ENCODE measurements around the gene PCSK6.

Gene PCSK6

DNA sequence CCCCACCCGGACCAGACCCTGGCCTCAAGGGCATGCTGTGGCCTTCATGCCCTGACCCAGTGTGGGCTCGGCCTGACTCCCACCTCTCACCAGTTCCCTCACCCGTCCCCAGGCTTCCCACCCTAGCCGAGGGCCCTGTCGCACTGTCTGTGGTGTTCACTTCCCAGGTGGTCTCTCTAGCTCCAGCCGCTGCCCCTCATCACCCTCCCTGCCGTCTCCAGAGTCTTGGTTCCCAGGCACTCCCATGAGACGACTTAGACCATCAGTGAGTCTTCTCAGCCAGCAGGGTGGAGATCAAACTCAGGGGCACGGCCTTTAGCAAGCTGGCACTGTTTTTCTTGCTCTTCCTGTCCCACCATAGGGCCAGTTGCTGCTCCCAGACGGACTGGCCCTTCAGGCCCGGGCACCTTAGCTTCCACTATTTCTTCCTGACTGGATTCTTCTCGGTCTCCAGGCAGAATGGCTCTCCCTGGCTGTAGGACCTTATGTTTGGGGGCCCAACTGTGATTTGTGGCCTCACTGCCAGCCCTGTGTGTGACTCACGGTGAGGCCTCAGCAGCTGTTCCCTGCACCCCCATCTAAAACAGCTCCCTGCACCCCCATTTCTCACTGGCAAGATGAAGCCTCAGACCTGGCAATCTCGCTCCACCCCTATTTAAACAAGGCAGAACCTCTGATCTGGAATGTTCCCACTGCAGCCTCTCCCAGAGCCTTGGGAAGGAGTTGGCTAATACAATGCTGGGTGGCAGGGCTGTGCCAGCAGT is 9.4 kb upstream of the PCSK6 start:
- no peak for DNase-seq (ENCODE audit: low read depth)

DNA sequence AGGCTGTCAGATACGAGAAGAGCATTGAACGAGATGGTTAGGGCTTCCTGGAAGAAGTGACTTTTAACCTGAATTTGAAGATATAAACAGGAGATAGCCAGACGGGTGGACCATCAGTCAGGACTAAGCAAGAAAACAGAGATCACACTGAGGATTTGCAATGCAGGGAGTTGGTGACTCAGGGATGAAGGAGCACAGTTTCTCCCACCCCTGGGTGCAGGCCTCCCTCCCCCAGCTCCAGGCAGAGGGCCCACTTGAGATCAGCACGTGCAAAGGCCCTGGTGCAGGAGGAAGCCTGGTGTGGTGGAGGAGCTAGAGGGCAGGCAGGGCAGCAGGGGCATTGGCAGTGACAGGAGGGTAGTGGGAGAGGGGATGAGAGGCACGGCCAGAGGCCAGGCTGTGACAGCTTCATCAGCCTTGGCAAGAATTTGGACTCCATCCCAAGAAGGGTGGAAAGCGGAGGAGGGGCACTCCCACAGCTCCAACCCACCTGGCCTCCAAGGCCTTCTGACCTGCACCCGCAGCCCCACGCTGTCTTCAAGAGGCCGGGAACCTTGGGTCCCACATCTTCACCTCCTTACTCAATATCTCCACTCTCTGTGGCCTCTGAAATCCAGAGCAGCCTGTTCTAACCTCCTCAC is 8.7 kb upstream of the PCSK6 start:
- DNase-seq (ENCODE audit: low read depth): no peak

DNA sequence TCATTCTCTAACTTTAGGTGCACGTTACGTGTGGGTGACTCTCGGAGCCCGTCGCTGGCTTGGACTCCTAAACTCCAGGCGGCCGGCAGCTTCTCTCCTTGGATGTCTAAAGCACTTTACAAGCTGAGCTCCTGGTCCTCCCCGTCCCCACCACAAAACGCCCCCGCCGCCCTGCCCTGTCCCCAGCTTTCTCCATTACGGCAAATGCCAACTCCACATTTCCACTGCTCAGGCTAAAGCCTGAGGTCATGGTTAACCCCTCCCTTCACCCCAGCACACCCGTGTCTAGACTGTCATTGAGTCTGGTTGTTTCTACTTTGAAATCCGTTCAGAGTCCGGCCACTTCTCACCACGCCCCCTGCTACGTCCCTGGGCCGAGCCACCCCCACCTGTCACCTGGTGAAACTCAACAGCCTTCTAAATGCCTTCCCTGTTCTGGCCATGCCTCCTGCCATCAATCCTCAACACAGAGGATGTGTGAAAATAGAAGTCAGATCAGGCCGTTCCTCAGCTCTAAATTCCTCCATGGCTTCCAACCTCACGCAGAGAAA is 8.1 kb upstream of the PCSK6 start:
- no peak for DNase-seq (ENCODE audit: low read depth)

DNA sequence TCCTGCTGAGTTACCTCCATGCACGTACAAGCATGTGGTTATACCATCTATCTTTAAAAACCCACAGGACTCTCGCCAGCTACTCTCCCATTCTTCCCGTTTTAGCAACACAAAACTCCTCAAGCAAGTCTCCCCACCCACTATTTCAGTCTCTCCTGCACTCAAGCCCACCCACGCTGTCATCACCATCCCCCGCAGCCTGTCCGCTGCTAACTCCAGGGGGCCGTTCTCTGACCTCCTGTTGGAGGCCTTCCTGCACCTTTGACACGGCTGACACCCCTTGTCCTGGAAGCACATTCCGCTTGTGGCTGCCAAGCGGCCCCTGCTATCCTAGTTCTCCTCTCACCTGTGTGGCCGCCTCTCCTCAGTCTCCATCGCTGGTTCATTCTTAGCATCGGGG is 7.5 kb upstream of the PCSK6 start:
- DNase-seq (ENCODE audit: low read depth): no peak

DNA sequence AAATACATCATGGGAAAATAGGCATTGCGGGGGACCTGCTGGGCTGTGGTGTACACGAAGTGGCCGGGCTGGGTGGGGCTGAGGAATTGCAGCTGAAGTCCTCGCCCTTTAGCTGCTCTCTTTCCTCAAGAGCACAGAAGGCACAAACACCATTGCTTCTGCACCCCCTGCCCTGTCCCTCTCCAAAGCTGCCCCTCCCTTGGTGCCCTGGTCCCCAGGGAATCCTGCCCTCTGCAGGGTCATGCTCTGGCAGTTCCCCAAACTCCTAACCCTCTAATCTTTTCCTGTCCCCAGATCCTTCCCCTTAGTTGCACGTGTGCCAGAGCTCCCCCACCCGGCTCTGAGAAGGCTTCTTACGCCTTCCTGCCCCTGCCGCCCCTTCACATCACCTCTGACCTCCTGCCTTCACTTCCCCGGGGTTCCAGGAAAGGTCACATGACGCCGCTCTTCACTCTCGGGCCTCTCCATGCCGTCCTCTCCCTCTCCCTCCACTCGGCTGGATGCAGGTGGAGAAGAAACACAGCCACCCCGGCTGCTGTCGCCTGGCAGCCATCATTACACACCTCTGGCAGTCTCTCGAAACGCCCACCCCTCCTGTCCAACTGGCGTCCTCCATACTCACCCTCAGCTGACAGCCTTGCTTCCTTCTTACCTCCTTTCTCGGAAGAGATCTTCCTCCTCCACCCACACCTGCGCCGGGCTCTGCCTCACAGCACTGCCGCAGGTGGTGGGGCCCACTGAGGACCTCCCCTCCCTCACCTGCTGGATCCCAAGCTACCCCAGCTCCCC is 6.9 kb upstream of the PCSK6 start:
- no peak for DNase-seq (ENCODE audit: low read depth)

DNA sequence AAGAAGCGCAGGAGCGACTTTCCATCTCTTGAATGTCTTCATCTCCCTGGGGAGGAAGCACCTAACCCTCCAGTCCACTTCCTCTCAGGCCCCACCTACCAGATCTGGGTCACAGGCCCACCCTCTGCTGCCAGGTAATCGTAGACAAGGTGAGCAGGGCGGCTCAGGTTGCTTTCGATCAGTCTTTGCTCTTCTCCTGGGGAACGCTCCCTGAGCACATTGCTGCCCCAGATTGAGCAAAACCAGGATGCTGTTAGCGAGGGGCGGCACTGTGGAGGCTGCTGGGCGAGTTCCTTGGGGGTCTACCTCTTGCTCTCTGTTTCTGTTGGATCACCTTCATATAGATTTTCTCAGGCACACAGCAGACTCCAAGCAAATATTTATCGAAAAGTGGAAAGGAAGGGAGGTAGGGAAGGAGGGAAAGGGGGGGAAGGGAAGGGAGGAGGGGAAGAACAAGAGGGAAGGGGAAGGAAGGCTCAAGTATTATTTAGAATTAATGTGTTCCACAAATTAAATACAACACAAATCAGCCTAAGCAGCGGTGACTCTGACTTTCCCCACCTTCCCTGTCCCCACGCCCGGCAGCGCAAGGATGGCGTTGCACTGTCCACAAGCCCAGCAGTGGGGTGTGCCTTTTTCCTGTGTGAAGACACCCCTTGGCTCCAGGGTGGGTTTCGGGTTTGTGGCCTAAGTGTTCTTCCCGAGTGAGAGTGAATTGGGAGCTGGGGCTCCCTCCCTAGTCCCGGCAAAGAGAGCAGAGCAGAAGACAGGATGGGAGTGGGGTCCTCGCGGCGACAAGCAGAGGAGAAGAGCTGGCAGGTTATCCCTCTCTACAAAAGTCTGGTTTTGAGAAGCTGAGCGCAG is 6.1 kb upstream of the PCSK6 start:
- DNase-seq (ENCODE audit: low read depth): no peak

DNA sequence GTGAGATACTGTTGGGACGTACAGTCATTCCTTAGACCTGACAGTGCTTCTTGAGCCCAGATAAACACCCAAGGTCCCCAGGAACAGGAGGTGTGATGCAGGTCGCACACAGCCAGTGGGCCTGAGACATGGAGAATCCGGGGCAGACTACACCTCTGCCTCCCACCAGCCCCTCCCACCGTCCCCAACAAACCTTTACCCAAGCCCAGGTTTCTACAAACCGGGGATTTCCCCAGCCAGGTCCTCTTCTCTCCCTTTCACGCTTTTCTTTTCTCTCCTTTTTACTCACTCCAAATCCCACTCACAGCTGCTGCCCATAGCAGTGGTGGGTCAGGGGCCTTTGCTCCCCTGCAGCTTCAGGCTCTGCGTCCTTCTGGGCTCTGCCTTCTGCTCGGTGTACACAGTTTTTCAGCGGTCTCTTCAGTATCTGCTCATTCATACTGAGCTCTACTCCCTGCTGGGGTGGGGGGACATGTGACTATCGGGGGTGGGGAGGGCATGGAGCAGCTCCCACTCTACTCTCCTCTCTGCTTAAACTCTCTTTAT is 4.8 kb upstream of the PCSK6 start:
- no peak for DNase-seq (ENCODE audit: low read depth)

DNA sequence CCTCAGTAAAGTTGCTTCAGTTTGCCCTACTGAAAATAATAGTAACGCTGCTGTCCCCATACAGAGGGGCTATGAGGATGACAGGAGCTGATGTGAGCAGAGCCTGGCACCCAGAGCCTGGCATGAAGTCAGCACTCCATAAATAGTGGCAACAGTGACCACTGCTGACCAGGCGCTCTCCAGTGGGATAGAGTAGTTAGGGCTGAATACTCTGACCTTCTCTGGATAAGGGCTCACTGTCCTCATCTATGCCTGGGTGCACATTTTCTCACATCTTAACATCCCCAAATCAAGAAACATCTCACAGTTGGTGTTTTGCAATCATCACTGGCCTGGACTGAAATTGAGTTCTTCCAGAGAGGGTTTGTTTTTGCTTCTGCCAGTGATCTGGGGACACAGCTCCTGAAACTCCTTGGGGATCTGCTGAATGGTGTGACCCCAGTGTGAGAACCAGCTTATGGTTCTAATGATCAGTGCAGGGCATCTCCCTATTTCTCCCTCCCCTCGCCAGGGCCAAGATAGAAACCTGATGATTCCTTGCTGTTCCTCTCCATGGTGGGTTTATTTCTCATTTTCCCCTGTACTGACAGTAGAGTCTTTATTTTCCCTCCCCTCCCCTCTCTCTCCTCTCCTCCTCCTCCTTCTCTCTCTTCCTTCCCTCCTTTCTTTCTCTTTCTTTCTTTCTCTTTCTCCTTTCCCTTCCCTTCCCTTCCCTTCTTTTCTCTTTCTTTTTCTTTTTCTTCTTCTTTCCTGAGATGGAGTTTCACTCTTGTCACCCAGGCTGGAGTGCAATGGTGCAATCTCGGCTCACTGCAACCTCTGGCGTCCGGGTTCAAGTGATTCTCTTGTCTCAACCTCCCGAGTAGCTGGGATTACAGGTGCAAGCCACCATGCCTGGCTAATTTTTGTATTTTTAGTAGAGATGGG is 3.5 kb upstream of the PCSK6 start:
- DNase-seq (ENCODE audit: low read depth): no peak

DNA sequence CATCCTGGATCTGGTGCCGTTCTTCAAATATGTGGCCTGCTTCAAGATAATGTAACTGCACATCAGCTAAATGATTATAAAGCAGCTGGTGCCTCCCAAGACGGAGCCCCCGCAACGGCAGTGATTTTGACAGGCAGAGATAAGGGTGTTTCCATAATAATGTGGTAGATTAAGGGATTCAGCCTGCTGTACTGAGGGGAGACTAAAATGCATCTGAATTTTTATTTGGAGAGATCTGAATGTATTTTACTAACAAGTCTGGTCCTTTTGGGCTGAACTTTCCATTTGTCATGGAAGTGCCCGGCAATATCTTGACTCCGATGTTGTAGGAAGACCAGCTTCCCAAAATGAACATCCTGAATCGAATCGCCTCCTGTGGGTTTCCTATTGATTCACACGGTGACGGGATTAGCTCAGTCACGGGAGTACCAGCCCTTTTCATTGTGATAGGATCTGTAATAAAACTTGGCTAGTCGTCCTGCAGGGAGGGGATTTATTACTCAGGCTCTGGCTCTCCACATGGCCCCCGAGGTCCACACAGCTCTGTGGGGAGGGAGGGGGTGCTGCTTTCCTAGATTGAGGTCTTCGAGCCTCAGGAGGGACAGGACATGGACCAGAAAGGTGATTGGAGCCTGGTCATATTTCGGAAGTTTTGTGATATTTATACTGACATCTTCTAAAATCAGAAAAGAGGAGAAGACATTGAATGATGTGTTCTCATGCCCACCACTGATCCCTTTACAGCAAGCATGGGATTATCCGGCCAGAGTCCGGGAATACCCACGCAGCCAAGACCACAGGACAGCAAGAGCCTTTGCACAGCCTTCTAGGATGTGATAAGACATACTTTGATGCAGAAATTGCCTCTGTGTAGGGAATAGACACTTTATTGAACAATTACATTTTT is 2.5 kb upstream of the PCSK6 start:
- no peak for DNase-seq (ENCODE audit: low read depth)

DNA sequence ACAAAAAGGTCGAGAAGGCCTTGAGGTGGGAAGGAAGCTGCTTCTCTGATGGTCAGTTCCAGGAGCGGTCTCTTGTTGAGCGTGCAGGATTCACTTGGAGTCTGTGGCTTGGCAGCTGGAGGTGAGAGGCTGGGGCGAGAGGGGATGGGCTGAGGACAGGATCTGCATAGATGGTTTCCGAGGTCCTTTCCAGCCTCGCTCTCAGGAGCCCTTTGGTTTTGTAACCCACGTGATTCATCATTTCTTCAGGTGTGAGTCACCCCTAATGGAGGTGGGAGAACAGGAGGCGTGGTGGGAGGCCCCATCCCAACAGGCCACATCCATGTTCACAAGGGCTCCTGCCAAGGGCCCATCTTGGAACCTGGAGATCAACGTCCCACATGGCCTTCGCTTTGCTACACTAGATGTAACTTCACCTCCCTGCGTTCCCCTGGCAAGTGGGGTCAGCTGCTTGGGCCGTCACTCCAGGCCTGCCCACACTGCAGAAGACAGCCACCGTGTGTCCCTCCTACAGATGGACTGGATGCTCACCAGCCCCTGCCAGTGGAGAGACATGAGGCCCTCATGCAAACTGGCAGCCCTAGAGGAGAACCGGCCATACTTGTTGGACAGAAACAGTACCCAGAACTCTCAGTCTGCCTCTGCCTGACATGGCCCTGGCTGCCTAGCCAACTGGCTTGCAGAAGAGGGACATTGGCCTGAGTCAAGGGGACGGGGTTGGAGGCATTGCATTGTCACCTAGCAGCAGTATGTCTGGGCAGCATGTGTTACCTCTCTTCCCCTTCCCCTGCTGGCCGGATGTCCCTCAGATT is 1.6 kb upstream of the PCSK6 start:
- DNase-seq (ENCODE audit: low read depth): no peak

DNA sequence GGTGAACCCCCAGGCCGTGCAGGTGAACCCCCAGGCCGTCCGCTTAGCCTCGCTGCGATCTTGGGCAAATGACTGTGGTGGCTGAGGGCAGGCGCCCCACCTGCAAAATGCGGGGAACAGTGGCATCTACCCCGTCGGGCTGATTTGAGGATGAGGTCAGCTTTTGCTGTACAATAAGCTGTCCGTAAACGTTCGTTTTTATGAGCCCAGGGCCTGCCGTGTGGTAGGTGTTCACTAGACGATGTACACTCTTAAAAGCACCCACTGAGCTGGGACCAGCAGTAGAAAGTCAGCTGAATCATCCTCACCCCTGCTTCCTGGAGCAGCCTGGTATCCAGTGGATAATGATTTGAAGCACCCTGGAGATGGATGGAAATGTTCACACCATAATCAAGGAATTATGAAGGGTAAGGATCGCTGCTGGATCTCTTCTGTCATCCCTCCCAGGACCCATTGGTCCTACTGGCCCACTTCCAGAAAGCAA is 943 bp upstream of the PCSK6 start:
- no peak for DNase-seq (ENCODE audit: low read depth)

DNA sequence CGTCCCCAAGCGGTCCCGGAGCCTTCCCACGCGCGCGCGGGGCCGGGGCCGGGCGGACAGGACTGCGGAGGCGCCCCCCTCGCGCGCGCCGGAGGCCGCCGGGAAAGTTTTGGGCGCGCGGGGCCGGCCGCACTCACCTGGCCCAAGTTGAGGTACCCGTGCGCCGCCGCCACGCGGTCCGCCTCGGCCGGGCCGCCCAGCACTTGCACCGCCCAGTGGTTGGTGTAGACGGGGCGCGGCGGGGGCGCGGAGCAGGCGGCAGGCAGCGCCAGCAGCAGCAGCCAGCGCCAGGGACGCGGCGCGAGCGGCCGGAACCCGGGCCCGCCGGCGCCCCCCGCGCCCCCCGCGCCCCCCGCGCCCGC is 289 bp downstream of the PCSK6 start:
- DNase-seq (ENCODE audit: low read depth): no peak

DNA sequence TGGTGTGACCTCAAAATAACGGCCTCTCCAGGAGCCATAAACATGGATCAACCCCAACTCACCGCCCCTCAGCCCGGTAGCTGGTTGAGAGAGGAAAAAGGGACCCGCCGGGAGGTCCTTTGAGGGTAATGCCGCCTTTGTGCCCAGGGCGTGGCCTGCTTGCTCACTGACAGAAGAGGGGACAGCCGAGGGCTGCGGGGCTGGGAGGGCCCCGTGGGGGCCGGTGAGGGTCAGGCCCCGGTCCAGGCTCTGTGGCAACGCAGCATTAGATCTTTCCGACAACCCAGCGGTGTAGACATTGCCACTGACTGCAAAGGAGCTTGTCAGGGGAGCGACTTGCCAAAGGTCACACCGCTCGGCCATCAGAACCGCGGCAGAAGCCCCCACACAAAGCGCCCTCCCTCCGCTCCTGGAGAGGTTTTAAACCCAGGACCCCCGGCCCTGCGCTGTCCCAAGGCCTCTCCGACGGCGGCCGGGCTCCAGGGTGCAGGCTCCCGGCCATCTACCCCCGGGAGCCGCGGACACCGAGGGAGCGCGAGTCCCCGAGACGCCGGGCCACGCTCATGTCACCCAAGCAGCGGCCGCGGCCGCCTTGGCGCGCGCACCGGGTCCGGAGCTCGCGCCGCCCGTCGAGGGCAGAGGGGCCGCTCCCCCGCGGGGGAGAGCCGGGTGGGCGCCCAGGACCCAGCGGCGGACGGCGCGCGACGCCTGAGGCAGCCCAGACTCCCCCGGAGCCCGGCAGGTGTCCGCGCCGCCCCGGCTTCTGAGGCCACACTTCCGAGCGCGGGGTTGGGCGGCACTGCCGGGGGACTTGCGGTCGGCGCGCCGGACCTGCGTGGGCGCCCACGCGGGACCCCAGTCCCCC is 975 bp downstream of the PCSK6 start:
- DNase-seq (ENCODE audit: low read depth): no peak

DNA sequence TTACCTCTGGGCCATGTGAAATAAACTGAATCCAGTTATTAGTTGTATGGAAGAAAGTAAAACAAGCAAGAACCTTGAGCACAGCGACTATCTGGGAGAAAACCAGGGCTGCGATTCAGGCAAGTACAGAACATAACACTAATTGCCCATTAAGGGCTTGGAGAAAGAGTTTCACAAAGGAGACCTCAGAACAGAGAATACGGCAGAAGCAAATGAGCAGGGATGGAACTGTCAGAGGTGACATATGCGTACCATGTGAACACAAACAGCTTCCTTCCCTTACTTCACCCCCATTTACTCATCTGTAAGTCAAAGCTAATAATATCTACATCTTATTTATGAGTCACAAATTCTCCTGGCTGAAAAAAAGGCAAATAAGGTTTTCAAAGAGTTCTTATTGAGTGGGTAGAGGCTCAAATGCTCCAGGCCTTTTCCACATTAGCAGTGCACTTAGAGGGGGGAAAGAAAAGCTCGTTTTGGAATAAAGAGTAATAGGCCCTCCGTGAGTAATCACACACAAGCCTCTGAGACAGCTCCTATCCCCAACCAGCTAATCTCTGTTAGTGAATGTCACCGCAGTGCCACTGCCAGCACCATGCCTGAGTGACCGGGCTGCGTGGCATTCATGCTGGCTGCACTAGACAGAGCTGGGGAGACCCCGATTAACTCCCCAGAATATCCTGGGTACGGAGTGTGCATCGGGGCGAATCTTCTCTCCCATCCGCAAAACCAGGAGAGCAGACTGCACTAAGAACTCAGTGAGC is 2.6 kb downstream of the PCSK6 start:
- no peak for DNase-seq (ENCODE audit: low read depth)

DNA sequence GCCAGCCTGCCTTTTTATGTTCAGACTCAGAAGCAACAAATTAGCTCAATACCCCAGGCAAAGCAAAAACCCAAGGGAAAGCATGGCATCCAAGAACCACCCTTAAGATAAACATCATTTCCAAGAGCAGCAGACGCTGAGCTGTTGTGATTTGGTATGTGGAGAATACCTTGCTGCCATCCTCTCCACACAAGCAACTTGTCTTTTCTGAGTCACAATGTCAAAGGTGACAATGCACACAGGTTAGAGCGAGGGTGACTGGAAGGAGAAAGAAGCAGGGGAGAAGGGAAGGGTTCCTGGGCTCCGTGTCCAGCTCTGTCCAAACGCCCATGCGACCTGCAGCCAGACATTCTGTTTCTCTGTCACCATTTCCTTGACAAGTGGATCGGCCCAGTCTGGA is 6.0 kb downstream of the PCSK6 start:
- DNase-seq (ENCODE audit: low read depth): no peak

DNA sequence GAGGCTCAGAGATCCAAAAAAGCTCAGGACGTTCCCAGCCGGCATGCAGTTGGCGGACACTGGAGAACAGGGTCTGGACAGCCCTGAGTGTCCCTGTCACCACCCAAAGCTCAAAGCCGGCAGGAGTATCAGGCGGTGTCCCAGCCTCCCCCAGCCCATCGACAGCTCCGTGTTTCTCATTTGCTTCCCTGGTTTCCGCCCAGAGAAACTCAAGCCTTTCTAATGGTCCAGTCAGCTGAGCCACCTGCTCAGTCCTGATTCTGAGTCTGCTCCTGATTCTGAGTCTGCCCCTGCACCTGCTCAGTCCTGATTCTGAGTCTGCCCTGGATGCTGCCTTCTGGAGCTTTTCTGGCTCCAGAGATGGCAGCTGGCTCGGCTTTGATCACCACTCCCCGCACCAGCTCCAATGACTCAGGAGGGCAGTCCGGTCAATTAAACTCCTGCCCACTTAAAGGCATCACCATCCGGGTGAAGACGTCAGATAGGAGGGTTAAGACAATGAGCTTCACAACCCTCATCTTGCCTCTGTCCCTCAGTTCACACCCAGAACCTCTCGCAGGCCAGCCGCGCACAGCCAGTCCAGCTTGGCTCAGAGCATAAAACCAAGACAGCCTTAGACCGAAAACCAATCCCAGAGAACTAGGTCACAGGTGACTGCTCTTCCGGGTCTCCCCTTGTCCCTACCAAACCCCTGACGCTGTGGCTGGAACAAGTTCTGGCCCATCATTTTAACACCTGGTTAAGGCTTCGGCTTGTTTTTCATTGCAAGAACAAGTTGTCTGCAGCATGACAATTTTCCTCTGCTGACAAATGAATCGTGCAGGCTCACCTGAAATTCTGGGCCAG is 6.8 kb downstream of the PCSK6 start:
- DNase-seq (ENCODE audit: low read depth): no peak
